ENCODE results near the gene MCM8.

- TF ChIP-seq CTCF (IDR thresholded peaks at IDR 0.05): no peak
- no peak for TF ChIP-seq POLR2AphosphoS5 (IDR thresholded peaks at IDR 0.05)
- no peak for TF ChIP-seq POLR2A (IDR thresholded peaks at IDR 0.05)
Observed at GRCh38 chr20:5919626-5920544, 30.6 kb upstream of the MCM8 start.
